GM04504 (cell line): Measurements from ENCODE around the gene INSC.

Source experiments
- DNase-seq: peaks from one replicate; pipeline ENCODE4 v3.0.0-alpha.2; 2012; ENCODE audit warnings: low read depth

Gene INSC

DNA sequence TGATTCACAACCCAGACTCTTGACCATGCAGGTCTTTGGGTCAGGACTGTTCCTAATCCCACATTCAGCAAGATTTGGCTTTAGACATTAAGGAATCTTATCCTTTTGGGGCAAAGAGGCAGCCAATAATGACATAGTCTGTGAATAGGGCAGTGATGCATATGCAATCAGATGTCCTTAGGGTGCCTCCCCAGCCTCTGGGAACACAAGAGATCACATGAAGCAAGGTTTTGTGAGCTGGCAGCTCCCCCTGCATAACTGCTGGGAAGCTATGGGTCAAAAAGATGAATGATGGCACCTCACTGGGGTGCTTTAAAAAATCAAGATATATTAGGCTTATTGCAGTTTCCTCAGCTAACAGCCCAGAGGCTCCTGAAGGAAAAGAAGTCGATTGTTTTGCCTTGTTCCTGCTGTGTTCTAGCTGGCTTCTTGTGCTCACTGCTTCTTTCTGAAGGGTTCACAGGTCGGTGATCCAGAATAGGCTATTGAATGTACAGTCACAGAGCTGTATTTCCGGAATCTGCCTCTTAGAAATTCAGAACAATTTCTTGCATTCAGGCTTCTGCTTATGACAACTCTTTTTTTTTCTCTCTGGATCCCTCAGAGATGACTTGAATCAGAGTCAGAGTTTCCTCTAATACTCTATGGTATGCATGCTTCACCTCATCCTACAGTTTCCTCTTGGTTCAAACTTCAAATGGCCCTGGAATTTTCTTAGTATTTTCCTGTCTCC is 31.7 kb downstream of the INSC start:
- no peak for DNase-seq

DNA sequence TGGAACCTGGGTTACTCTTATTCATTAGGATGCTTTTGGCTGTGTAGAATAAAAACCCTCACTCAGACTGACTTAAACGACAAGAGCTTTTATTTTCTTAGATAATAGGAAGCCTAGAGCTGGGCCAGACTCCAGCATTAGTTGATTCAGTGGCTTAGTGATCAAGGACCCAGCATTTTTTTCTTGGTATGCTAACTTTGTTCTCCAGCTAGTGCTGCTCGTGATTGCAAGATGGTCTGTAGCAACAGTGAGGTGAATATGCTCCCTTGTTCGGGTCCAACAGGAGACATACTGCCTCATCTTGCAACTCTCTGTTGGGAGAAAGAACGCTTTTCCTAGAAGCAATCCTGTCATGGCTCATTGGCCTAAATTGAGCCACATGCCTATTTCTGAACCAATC is 33.4 kb downstream of the INSC start:
- no peak for DNase-seq

DNA sequence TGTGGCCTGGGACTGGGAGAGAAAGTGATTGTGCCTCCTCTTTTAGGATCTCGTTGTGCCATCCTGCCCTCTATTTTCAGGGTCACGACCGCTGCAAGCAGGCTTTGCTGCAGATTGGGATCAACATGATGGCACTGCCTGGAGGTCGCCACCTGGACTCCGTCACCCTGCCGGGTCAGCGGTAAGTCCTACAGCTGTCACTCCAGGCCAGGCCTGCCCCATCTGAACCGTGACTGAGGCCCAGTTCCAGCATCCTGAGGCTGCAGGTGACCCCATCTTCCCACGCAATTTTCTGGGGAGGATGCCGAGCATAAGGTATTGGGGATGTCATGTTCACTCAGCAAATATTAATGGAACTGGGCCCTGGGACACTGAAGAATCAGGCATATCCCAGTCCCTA is 34.3 kb downstream of the INSC start:
- DNase-seq: no peak

DNA sequence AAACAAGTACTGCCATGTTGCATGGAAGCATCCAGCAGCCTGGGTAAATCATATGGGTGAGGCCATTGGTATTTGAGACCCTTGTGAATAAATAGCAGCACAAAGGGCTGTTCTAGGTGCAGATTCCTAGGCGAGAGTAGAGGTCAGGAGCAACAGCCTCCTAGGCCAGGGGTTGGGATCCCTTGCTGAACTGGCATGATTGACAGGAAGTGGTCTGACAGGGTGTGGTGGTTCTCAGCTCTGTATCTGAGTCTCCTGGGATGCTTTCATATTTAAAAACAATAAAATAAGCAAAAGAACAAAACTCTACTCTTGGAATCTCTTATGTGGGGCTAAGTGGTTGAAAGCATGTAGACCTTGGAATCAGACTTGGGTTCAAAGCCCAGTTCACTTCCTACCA is 35.8 kb downstream of the INSC start:
- DNase-seq: no peak

DNA sequence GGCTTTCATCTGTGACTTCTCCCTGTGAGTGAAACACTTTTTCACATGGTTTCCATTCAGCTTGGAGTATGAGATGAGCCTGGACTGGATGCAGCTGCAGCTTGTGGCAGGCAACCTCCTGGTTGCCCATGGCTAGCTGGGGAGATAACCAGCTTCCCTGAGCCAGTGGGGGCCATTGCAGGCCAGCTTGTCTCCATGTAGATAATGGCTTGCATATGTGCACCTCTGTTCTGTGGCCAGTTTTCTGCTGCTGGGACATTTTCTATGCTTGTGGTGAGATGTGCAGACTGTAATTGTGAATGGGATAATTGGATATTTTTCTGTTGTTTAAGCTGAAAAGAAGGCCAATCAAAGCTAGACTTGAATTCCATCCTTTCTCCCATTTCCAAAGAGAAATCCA is 38.5 kb downstream of the INSC start:
- DNase-seq: no peak

DNA sequence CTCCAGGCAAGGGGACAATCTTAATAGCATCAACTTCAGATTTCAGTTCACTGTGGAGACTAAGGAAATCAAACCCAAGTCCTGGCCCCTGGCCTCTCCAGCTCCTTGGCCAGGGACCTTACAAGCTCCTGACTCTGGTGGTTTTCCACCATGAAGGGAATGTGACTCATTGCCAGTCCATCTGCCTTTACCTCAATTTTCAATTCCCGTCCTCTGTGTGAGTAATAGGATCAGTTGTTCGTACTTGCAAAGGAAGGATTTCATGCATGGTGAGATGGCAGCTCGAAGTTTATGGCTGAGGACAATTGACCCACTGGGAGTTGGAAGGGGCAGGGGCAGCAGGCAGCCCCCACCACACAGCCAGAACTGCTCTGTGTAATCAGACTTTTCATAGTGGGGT is 42.5 kb downstream of the INSC start:
- DNase-seq: peak; percentile 80

DNA sequence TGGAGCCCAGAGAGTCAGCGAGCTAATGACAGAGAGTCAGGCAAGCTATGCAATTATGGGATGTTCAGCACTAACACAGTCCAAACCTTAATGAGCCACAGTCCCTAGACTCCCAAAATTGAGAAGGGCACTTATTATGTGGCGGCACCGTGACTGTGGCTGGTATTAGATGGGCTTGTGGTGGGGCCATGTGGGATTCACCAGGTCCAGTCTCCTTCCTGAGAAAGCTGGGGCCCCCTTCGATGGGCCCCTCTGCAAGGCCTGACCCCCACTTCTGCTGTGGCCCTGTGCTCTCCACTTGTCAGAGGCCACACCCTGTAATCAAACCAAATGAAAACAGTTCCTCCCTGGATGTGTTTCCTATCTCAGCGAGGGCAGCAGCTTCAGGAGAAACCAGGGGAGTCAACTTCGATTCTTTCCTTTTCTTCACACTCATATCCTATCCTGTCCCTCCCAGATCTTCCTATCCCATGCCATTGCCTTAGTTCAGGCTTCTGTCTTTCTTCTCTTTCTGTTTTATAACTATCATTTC is 42.9 kb downstream of the INSC start:
- no peak for DNase-seq

DNA sequence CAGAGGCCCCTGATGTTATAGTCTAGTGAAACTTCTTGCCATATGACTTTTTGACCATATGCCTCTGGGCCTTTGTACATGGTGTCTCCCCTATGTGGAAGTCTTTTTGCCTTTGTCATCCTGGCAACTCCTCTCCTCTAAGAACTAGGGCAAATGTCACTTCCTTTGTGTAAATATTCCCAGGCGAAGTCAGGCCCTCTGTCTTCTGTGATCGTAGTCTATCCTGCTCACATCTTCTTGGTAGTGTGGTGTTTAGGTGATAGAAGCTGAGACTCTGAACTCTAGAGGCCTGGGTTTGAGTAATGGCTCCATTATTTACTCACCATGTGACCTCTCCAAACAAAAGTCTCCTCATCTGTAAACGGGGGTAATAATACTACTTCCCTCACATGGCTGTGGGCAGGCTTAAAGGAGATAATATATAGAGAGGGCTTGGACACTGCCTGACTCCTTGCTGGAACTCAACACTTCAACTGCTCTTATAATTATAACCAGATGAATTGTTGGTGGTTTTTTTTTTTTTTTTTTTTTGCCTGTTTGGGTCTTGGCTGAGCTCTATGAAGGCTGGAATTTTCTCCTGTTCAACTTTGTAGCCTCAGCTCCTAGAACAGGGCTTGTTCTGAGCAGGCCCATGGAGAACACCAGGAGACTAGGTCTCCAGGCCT is 43.8 kb downstream of the INSC start:
- peak; percentile 70 for DNase-seq

DNA sequence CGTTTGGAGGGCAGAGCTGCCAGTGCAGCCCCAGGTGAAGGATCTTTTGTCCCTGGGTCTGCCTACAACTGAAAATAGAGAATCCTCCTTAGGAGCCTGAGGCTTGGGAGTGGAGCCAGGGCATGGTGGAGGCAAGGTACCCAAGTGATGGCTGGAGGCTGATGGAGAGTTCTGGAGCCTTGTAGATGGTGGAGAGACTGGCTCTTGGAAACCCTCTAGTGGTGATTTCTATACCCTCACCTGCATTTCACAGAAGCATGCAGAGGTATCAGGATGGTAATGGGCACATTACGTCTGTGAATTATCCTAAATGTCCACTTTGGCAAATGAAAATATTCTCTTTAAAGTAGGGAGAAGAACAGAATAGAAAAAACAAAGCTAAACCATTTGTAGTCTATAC is 44.4 kb downstream of the INSC start:
- DNase-seq: no peak

DNA sequence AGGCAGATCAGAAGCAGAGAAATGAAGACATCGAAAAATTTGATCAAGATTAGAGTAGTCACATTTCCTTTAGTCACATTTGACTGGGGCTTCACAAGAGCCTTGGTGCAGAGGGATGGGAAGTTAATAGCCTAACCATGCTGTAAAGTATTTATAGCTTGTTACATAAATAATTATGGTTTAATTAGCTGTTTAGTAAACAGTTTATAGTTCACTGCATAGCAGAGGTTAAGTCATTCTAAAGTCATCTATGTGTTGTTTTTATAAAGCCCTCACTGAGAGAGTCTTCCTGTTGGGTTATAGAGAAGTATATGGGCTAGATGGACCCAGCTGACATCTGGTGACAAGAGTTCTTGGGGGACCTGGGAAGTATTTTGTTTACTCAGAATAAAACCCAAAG is 47.1 kb downstream of the INSC start:
- DNase-seq: no peak

DNA sequence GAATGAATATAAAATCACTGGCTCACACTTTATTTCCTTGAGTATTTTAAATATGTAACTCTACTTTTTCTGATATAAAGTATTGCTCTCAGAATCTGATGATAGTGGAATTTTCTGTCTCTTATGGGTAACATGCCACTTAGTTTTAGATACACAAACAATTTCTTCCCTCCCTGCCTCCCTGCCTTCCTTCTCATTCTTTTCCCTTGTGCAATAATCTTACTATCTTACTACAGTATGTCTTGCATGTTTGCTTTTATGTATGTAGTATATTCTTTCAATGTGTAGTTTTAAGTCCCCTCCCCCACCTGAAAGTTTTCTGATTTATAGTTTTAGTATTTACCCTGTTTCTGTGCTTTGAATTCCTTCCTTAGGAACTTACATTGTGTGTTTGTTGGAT is 48.4 kb downstream of the INSC start:
- no peak for DNase-seq

DNA sequence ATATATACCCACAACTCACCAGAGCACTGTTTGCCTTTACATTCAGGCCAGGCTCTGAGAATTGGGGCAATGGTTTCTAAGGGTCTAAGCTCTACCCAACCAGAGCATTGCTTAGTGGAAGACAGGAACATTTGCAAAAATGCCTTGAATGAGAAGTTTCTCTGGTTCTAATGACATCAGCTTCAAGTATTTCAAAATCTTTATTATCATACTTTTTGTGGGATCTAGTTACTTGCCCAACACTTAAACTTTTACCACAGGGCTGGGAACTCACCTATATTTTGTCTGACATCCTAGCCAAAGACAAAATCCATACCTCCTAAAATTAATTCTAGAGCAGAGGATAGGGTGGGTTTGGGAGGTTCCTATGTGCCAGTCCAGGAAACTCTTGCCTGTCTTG is 51.5 kb downstream of the INSC start:
- no peak for DNase-seq

DNA sequence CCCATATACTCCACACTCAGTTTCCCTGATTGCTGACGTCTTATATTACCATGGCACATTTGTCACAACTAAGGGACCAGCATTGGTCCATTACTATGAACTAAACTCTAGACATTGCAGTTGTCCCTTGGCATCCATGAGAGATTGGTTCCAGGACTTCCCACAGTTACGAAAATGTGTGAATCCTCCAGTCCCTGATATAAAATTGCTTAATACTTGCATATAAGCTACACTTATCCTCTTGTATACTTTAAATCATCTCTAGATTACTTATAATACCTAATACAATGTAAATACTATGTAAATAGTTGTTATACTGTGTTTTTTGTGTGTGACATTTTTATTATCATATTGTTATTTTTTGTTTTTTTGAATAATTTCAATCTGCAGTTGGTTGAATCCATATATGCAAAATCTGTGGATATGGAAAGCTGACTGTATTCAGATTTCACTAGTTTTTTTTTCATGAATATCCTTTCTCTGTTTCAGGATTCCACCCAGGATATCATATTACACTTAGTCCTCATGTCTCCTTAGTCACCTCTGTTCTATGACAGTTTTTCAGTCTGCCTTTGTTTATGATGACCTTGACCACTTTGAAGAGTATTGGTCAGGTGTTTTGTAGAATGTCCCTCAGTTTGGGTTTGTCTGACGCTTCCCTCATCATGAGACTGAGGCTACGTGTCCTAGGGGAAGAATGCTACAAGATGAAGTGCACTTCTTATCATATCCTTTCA is 55.3 kb downstream of the INSC start:
- DNase-seq: no peak

DNA sequence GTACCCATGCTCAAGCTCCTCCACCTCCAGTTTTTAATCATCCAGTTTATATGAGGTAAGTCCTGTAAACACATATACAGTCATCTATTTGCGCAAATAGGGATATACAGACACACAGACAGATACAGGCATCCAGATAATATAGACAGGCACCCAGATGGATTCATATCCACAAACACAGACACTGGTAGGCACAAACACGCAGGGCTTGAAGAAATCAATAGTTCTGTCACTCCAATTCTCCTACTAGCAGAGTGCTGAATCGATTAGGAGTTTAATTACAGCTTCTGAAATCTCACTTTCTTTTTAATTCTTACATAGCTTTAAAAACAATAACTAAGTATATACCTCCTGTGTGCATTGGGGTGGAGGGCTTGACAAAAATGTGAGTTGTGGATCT is 56.0 kb downstream of the INSC start:
- DNase-seq: no peak

DNA sequence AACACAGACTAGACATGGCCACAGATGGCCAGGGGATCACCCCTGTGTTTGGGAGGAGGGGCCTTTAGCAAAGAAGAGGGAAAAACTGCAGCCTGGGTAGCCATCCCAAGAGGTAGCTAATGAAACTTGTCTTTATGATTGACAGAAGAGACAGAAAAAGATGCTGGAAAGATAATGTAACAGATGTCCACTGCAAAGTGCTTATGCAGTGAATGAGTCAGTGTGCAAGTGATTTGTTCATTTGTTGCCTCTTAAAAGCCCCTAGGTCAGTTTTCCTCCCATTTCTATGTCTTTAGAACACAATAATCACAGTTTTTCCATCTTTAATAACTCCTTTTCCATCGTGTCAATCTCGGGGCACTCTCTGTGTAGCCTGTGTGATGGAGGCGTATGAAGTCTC is 57.2 kb downstream of the INSC start:
- no peak for DNase-seq

DNA sequence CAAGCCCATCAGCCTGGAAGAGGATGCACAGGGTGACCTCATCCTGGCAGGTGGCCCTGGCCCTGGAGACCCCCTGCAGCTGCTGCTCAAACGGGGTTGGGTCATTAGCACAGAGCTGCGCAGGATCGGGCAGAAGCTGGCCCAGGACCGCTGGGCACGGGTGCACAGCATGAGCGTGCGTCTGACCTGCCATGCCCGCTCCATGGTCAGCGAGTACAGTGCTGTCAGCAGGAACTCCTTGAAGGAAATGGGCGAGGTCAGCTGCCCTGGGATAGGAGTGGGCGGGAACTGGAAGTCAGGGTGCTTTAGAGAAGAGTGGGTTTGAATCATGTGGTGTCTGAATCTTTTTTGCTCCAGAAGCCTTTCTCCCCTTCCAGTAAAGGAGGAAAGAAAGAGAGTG is 61.1 kb downstream of the INSC start:
- DNase-seq: no peak

DNA sequence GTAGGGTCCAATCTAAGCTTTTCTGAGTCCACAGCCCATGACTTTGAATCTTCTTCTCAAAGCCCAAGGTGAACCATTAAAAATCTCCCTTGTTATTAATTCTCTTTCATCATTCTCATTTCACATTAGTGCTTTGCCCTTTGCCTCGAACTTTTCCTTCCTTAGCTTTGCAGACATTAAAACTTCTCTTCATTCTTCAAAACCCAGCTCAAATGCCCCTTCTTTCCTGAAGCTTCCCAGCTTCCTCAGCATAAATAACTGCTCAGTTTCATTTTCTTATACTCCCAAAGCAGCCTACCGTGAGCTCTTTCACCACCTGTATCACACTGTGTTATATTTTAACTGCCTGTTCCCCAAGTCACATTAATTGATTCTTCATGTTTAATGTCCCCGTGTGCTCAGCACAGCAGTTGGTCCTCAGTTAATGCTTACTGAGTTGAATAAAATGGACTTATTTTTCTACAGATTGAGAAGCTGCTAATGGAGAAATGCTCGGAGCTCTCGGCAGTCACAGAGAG is 62.0 kb downstream of the INSC start:
- DNase-seq: no peak

DNA sequence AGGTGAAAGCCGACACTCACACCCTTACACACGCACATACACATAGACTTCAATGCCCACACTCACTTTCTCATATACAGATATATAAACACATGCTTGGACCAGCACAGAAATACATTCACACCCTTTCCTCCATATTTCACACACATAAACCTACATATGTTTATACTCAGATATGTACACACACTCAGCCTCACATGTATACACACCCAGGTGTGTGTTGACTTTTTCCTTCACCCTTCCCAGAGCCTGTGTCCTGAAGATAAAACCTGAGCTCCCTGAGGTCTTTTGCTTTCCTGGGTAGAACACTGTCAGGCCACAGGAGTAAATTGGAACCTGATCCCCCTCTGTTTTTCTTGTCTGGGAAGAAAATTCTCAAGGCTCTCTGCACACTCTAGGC is 62.8 kb downstream of the INSC start:
- DNase-seq: no peak

DNA sequence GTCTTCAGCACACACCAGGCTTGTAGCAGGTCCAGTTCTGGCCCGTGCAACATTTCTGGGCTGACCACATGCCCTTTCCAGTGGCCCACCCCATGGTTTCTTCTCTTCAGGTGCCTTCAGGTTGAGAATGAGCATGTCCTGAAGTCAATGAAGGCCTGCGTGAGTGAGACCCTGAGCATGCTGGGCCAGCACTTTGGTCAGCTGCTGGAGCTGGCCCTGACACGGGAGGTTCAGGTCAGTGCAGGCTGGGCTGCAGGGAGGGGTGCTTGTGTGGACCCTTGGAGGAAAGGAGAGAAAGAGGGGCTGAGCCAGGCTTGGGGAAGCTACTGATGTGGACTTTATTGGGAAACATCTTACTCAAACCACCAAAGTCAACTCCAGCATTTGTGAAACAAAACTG is 63.5 kb downstream of the INSC start:
- DNase-seq: no peak

DNA sequence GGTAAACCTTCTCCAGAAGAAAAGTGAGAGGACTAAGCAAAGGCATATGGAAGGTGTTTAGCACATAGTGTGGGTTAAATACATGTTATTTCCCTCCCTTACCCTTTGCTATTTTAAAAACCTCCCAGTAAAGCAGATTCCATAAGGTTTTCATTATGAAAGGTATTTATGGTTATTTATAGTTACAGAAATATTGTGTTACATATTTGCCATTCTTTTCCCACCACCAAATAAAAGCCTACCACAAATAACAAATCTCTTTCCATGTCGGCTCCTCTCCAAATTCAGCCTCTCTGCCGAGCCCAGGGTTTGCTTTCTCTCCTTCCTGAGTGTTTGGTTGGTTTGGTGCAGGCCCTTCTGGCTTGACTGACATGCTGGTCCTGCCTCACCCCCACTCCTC is 64.4 kb downstream of the INSC start:
- DNase-seq: peak; percentile 80

DNA sequence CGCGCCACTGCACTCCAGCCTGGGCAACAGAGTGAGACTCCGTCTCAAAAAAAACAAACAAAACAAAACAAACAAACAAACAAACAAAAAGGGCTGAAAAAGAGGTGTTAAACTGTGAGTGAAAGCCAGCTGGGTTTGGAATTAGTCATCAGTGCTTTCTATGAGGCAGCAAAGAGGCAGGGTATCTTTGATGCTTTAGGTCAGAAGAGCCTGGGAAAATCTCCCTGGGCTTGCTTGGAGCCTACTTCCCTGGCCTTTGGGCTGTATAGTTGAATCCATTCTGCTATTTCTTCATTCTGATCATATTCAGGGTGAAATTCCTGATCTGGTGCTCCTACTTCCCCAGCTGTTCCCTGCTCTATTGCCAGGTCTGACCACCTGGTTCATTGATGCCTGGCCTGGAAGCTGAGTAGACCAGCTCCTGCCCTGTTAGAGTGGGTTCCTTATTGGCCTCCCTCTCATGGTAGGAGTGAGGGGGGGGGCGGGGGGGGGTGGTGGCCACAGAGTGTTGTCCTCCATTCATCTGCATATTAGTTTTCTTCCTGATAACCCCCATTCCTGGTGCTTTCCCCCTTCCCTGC is 65.6 kb downstream of the INSC start:
- peak; percentile 53 for DNase-seq

DNA sequence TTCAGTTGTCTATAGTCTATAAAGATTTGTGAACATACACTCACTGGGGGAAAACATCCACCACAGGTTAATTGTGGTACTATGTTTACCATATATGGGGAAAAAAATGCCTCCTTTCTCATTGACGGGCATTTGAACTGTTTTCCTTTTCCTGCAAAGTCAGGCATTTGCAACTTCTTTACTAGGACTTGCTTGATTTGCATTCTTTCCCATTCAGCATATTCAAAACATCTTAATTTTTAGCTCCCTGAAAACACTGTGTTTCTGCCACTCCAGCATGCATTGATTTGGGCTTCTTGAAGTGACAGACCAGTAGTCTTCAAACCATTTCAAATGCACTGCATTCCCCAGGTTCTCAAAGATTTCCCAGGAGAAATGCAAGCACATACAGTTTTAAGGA is 67.6 kb downstream of the INSC start:
- DNase-seq: no peak

DNA sequence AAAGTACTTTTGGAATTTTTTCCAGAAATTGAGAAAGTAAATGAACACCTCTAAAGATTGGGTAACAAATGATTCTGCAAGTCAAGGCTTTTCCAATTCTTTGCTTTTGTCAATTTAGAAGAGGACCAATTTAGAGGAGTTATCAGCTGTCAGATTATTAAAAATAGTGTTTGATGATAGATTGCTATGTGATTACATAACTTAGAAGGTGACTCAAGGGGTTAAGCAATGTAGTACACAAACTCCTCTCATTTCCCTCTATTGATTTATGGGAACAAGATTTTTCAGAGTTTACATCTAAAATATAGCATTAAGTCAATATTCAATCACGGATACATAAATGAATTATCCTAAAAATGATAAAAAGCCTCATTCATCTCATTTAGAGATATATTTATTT is 70.3 kb downstream of the INSC start:
- DNase-seq: no peak
